NB4 (cell line): ENCODE measurements around the gene RGS3.

Experiments
- DNase-seq: peaks from one replicate; pipeline ENCODE4 v3.0.0; 2010; ENCODE audit warnings: low read depth
- H3K4me3 ChIP-seq: one replicate; pipeline ENCODE4 v1.5.1; 2011; ENCODE audit warnings: mild to moderate bottlenecking, low read depth, low read length, moderate library complexity
- MAX ChIP-seq: IDR thresholded peaks from 2 replicates; pipeline ENCODE4 v1.6.1; 2011; ENCODE audit warnings: low read depth, low read length
- MYC ChIP-seq: IDR thresholded peaks from 2 replicates; pipeline ENCODE4 v1.6.1; 2011; ENCODE audit warnings: low read depth, low read length
- POLR2A ChIP-seq: IDR thresholded peaks from 2 replicates; pipeline ENCODE4 v1.6.1; 2011; ENCODE audit warnings: mild to moderate bottlenecking; ENCODE audit not compliant: insufficient read length; ENCODE audit errors: extremely low read depth
- TF ChIP-seq, protein P1 (sequence below): IDR thresholded peaks from one replicate; pipeline ENCODE4 v1.5.1; 2012; ENCODE audit warnings: low read depth, low read length

Gene RGS3

GRCh38 chr9:113617550-113617949, 154.0 kb downstream of the RGS3 start:
- no peak for DNase-seq
- TF ChIP-seq, protein P1, sequence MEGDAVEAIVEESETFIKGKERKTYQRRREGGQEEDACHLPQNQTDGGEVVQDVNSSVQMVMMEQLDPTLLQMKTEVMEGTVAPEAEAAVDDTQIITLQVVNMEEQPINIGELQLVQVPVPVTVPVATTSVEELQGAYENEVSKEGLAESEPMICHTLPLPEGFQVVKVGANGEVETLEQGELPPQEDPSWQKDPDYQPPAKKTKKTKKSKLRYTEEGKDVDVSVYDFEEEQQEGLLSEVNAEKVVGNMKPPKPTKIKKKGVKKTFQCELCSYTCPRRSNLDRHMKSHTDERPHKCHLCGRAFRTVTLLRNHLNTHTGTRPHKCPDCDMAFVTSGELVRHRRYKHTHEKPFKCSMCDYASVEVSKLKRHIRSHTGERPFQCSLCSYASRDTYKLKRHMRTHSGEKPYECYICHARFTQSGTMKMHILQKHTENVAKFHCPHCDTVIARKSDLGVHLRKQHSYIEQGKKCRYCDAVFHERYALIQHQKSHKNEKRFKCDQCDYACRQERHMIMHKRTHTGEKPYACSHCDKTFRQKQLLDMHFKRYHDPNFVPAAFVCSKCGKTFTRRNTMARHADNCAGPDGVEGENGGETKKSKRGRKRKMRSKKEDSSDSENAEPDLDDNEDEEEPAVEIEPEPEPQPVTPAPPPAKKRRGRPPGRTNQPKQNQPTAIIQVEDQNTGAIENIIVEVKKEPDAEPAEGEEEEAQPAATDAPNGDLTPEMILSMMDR: no peak
- TF ChIP-seq MAX: no peak
- no peak for TF ChIP-seq POLR2A
- TF ChIP-seq MYC: no peak

DNA sequence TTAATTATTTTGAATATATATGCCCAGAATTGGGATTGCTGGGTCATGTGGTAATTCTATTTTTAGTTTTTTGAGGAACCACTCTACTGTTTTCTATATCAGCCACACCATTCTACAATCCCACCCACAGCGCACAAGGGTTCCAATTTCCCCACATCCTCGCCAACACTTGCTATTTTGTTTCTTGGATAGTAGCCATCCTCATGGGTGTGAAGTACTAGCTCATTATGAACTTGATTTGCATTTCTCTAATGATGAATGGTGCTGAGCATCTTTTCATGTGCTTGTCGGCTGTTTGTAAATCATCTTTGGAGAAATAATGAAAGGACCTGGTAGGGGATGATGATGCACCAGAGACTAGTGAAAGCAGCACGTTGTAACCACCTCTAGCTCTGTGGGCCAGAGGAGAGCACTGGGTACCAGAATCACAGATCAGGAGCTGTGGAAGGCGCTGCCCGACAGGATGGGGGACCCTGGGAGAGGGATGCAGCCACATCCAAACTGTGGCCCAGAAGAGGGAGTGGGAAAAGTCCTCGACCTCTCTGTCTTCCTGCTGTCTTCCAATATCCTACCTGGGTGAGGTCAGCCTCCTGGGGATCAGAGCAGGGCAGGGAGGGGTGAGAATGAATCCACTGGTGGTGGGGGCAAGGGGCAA, 155.4 kb downstream of the RGS3 start:
- no peak overlapping the region for H3K4me3 ChIP-seq
- TF ChIP-seq MYC: no peak
- TF ChIP-seq MAX: no peak
- TF ChIP-seq POLR2A: no peak
- TF ChIP-seq, protein P1: no peak
- DNase-seq: no peak

More at GRCh38 chr9:113617550-113617949, 154.0 kb downstream of the RGS3 start:
- H3K4me3 ChIP-seq: no peak overlapping the region

GRCh38 chr9:113619491-113620376, 156.2 kb downstream of the RGS3 start:
- DNase-seq: no peak
- no peak overlapping the region for H3K4me3 ChIP-seq
- TF ChIP-seq, protein P1: no peak
- TF ChIP-seq MYC: no peak
- no peak for TF ChIP-seq POLR2A
- TF ChIP-seq MAX: no peak

GRCh38 chr9:113620377-113621161, 157.0 kb downstream of the RGS3 start:
- no peak for DNase-seq
- TF ChIP-seq POLR2A: no peak
- TF ChIP-seq MYC: no peak
- TF ChIP-seq, protein P1: no peak
- no peak for TF ChIP-seq MAX
- H3K4me3 ChIP-seq: no peak overlapping the region

DNA sequence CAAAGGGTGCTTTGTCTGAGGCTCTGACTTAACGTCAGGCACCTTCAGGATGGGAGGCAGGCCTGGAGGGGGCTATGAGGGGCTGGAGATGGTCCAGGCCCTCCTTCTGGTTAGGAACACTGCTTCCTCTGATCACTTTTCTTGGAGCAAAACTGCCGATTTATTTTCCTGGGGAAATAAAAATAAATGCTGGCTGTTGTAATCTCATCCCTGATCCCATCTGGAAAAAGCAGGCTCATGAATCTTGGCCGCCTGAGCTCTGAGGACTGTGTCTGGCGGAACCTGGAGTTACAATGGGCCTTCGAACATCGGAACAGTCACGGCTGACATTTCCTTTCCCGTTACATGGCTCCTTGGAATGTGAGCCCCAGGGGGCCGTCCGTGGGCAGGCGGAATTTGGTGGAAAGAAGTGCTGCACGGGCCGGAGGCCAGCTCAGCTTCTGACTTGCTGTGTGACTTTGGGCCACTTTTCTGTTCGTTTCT, 157.8 kb downstream of the RGS3 start:
- TF ChIP-seq MAX: no peak
- no peak for TF ChIP-seq MYC
- TF ChIP-seq, protein P1: no peak
- no peak for TF ChIP-seq POLR2A
- DNase-seq: no peak
- H3K4me3 ChIP-seq: no peak overlapping the region
